Hepatocyte (in vitro differentiated cells): ENCODE measurements around the gene ZDHHC12. TPM values are rescaled to one million over a fixed set of nuclear protein-coding genes. Genes with fewer than 3 reads are reported as not detected.
A peak's percentile ranks its signal among the peaks of the same experiment; 100 is the strongest.

Experiments
- DNase-seq: peaks from one replicate; pipeline ENCODE4 v3.0.0-alpha.2; 2016; ENCODE audit warnings: low spot score
- H2AFZ ChIP-seq: fragments of 200-600 bp; sonication (generic); 2 replicates; pipeline ENCODE4 v1.6.0; 2016; ENCODE audit warnings: antibody characterized with exemption, mild to moderate bottlenecking
- H3K27ac ChIP-seq: fragments of 200-600 bp; sonication (generic); 2 replicates; pipeline ENCODE4 v1.5.1; 2016; ENCODE audit warnings: mild to moderate bottlenecking
- H3K27me3 ChIP-seq: fragments of 200-600 bp; sonication (generic); 2 replicates; pipeline ENCODE4 v1.6.1; 2016
- H3K36me3 ChIP-seq: fragments of 200-600 bp; sonication (generic); replicated peaks from 2 replicates; pipeline ENCODE4 v1.5.1; 2016; ENCODE audit warnings: low read depth; ENCODE audit not compliant: insufficient read depth
- H3K4me1 ChIP-seq: fragments of 200-600 bp; sonication (generic); 2 replicates; pipeline ENCODE4 v1.5.1; 2016; ENCODE audit warnings: mild to moderate bottlenecking, moderate library complexity; ENCODE audit not compliant: insufficient read depth
- H3K4me2 ChIP-seq: fragments of 200-600 bp; sonication (generic); 2 replicates; pipeline ENCODE4 v1.6.0; 2016
- H3K4me3 ChIP-seq: fragments of 200-600 bp; sonication (generic); 2 replicates; pipeline ENCODE4 v1.5.1; 2016; ENCODE audit warnings: mild to moderate bottlenecking
- H3K79me2 ChIP-seq: fragments of 200-600 bp; sonication (generic); 2 replicates; pipeline ENCODE4 v1.6.0; 2017; ENCODE audit warnings: mild to moderate bottlenecking
- H3K9me2 ChIP-seq: fragments of 200-600 bp; sonication (generic); replicated peaks from 2 replicates; pipeline ENCODE4 v1.6.0; 2017; ENCODE audit warnings: mild to moderate bottlenecking; ENCODE audit not compliant: insufficient read depth
- H3K9me3 ChIP-seq: fragments of 200-600 bp; sonication (generic); 2 replicates; pipeline ENCODE4 v1.5.1; 2016; ENCODE audit warnings: low read depth, mild to moderate bottlenecking
- H4K20me1 ChIP-seq: fragments of 200-600 bp; sonication (generic); 2 replicates; pipeline ENCODE4 v1.6.0; 2016; ENCODE audit warnings: mild to moderate bottlenecking; ENCODE audit not compliant: insufficient read depth, poor library complexity, severe bottlenecking
- CTCF ChIP-seq: fragments of 200-600 bp; sonication (generic); IDR thresholded peaks from 2 replicates; pipeline ENCODE4 v1.5.1; 2016; ENCODE audit warnings: antibody characterized with exemption, mild to moderate bottlenecking; ENCODE audit not compliant: poor library complexity
- EZH2 ChIP-seq: fragments of 200-600 bp; sonication (generic); IDR thresholded peaks from 2 replicates; pipeline ENCODE4 v1.6.1; 2016; ENCODE audit warnings: antibody characterized with exemption, mild to moderate bottlenecking, borderline replicate concordance
- EZH2phosphoT487 ChIP-seq: fragments of 200-600 bp; sonication (generic); IDR thresholded peaks from one replicate; pipeline ENCODE4 v1.6.1; 2018; ENCODE audit warnings: antibody characterized with exemption, mild to moderate bottlenecking, low read depth, moderate library complexity; ENCODE audit not compliant: unreplicated experiment, severe bottlenecking
- WGBS: methylation state at CpG from one replicate; pipeline ENCODE4 v1.1.6; 2016; ENCODE audit warnings: low lambda C conversion rate; ENCODE audit errors: missing lambda C conversion rate; 5-methylcytosine and 5-hydroxymethylcytosine counted together
- polyA plus RNA-seq: library from polyadenylated mRNA; unstranded; fragments of >200 nt; fragmentation: Nextera tagmentation; extraction: Ambion mirVana; gene quantifications from 2 replicates; pipeline ENCODE4 v1.2.1, GENCODE V29; 2016
- total RNA-seq: library from RNA; depleted of rRNA; stranded (reverse); fragments of >200 nt; gene quantifications from 2 replicates; pipeline ENCODE4 v1.2.3, GENCODE V29; 2014

Gene ZDHHC12
- total and polyA plus RNA-seq, 2 experiments from 2014 or later, result 26.2 to 76.3 TPM

GRCh38 chr9:128724744-128725211, 851 bp upstream of the ZDHHC12 start:
- peak overlapping the region; percentile 31 for H3K4me3 ChIP-seq
- H2AFZ ChIP-seq, result peak overlapping the region; percentile 17
- no peaks in the 10 kb centered on the region for H3K9me3 ChIP-seq
- no peaks in the 10 kb centered on the region for H3K27me3 ChIP-seq
- H3K79me2 ChIP-seq, result no peaks in the 10 kb centered on the region
- no peak for TF ChIP-seq CTCF
- no peak for TF ChIP-seq EZH2phosphoT487
- no peak for TF ChIP-seq EZH2
- peak; percentile 71 for DNase-seq
- no peak overlapping the region for H3K27ac ChIP-seq
- peak overlapping the region; percentile 79 for H3K4me2 ChIP-seq
- WGBS, result 37% methylated on average over 10 of the region's 10 CpGs
- H4K20me1 ChIP-seq, result no peaks in the 10 kb centered on the region
- no peaks in the 10 kb centered on the region for H3K36me3 ChIP-seq
- peaks cover 7% of the 10 kb centered on the region for H3K4me1 ChIP-seq
- no peaks in the 10 kb centered on the region for H3K9me2 ChIP-seq

DNA sequence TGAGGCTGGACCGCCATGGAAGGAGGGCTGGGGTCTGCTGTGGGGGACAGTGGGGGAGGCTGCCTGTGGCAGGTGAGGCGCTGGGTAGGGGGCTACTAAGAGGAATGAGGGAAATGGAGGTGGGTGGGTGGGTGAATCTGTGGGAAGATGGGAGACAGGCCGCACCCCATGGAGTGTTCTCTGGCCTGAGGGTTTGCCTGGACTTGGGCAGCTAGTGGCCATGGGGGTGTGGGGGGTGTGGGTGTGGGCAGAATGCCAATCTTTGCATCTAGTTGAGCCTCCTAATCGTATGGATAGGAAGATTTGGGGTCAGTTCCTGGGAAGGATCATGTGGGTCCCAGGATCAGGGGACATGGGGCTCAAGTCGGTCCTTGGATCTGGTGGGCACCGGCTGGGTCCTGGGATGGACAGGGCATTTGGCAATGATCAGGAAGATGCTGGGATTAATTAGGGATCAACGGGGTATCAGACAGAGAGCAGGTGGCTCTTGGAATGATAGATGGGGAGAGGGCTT, 518 bp downstream of the ZDHHC12 start:
- Histone ChIP-seq H3K4me2 (peak overlapping the region; percentile 79), H3K27ac (no peak overlapping the region), H3K9me2 (no peaks in the 10 kb centered on the region), H3K27me3 (no peaks in the 10 kb centered on the region), H3K4me3 (peak overlapping the region; percentile 31), H3K9me3 (no peaks in the 10 kb centered on the region), H2AFZ (peak overlapping the region; percentile 85), H3K79me2 (no peaks in the 10 kb centered on the region), H3K4me1 (peaks cover 7% of the 10 kb centered on the region), H4K20me1 (no peaks in the 10 kb centered on the region), H3K36me3 (no peaks in the 10 kb centered on the region)
- DNase-seq, result no peak
- 36% methylated on average over 5 of the region's 7 CpGs for WGBS
- TF ChIP-seq EZH2phosphoT487 (no peak), CTCF (no peak), EZH2 (no peak)

GRCh38 chr9:128722380-128723351, 1.3 kb downstream of the ZDHHC12 start:
- DNase-seq, result no peak
- TF ChIP-seq CTCF (no peak), EZH2phosphoT487 (no peak), EZH2 (no peak)
- Histone ChIP-seq H3K4me3 (no peak overlapping the region), H2AFZ (no peak overlapping the region), H4K20me1 (no peaks in the 10 kb centered on the region), H3K9me2 (no peaks in the 10 kb centered on the region), H3K36me3 (no peaks in the 10 kb centered on the region), H3K27ac (no peak overlapping the region), H3K4me2 (peak overlapping the region; percentile 79), H3K27me3 (no peaks in the 10 kb centered on the region), H3K9me3 (no peaks in the 10 kb centered on the region), H3K79me2 (no peaks in the 10 kb centered on the region), H3K4me1 (peaks cover 9% of the 10 kb centered on the region)
- WGBS, result 79% methylated on average over 9 of the region's 9 CpGs
